Stimulated activated CD8-positive, alpha-beta memory T cell treated with anti-CD3 and anti-CD28 coated beads, Interleukin-12 subunit alpha, Interleukin-12 subunit beta, amount 100 ng/mL, for 1 hour (primary cell): ENCODE measurements around the gene LBHD2.

ENCODE experiments used
- DNase-seq: peaks from one replicate; pipeline ENCODE4 v3.0.0-alpha.2; 2020; ENCODE audit warnings: low read depth

The LBHD2 gene

DNA sequence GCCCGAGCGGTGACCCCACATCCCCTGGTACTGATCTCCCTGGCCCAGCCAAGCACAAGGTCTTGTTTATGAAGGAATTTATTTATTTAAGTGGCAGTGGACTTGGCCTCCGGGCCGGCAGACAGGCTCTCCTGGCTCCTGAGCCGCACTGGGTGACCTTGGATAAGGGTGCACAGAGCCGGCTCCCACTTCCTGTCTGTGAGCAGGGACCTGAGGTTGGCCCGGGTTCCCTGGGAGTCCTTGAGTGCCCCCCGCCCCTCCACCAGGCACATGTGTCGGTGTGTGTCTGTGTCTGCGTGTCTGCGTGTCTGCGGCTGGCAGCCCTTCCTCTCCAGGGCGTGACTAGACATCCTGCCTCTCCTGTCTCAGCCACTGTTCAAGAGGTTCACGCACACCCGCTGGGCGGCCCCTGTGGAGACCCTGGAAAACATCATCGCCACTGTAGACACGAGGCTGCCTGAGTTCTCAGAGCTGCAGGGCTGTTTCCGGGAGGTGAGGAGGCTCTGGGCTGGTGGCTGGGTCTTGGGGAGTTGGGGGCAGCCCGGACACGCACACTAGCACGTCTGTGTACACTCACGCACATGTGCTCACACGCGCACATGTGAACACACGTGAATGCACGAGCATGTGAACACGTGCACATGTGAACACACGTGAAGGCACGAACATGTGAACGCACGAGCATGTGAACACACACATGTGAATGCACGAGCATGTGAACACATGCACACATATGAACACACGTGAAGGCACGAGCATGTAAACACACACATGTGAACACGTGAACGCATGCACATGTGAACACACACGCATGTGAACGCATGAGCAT is 48.6 kb downstream of the LBHD2 start:
- DNase-seq: no peak

DNA sequence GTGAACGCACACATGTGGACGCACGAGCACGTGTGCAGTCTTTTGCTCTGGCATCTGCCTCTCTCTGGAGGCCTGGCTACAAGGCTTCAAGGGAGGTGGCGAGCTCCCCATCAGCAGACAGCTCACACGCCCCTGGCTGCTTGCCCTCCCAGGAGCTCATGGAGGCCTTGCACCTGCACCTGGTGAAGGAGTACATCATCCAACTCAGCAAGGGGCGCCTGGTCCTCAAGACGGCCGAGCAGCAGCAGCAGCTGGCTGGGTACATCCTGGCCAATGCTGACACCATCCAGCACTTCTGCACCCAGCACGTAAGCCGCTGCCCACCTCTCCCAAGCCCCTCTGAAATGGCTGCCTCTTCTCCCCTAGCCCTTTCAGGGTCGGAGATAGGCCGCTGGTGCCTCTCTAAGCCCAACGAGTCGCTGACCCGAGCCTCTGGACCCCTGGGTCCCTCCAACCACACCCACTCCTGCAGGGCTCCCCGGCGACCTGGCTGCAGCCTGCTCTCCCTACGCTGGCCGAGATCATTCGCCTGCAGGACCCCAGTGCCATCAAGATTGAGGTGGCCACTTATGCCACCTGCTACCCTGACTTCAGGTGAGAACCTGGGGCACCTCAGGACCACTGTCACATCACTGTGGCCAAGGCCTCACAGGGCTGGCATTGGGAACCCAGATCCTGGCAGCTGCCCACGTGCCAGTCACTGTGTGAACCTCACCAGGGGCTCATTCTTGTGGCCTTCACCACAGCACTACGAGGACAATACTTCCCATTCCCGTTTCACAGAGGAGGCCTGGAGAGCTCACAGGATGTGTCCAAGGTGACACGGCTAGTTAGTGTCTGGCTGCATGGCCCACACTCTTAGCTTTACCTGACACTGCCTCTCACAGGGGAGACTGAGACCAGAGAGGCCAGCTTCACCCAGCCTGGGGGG is 49.5 kb downstream of the LBHD2 start:
- DNase-seq: no peak

DNA sequence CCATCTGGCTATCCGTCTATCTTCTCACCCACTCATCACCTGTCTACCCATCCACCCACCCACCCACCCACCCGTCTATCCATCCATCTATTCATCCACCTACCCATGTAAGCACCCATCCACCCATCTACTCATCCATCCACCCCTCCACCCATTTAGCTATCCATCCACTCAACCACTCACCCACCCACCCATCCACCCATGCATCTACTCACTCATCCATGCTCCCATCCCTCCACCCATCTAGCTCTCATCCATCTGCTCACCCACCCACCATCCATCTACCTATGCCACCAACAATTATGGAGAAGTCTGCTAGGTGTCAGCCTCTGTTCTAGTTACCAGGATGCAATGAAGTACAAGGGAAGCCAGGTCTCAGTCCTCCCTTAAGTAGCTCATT is 50.4 kb downstream of the LBHD2 start:
- DNase-seq: no peak

DNA sequence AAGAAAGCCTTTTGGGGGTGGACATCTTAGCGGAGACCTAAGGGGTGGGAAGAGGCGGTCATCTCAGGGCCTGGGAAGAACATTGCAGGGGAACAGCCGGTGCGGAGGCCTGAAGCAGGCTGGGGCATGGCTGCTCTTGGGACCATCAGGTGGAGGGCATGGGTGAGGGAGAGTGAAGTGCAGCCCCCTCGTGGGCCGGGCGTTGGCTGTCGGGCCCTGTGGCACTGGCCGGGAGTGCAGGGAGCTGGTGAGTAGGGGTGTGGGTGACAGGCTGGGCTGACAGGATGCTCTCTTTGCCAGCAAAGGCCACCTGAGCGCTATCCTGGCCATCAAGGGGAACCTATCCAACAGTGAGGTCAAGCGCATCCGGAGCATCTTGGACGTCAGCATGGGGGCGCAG is 50.9 kb downstream of the LBHD2 start:
- DNase-seq: no peak

DNA sequence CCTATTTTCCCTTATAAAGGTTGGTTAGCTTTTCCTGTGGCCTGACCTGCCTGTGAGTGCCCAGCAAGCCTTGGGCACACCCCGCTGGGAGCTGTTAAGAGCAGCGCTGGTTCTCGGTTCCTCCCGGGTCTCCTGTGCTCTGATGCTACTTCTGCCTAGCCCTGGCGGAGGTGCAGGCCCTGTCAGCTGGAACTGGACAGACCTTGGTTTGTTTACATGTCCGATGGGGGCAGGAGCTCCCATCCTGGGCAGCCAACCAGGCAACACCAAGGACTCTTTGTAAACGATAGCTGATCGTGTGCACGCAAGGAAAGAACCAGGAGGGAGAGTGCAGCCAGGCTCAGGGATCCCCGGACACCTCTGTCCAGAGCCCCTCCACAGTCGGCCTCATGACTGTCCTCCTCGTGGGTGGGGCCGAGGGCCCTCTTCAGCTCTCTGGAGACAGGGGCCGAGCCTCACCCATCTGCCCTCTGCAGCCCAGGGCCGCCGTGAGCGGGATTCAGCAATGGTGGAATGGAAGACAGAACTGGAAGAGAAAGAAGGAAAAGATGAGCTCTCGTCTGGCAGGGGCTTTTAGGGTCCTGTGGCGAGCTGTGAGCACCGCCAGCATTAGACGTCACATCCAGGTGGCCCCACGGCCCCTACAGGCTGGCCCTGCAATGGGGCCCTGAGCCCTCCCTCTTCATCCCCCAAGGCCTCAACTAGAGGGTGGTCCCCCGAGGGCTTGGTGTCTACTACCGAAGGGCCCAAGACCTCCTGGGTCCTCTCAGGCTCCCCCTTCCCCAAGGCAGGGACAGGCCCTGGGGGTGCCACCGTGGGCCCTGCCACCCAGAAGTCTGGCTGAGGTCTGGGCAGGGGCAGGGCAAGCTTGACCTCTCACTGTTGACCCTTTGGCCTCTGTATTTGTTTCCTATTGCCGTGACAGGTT is 51.6 kb downstream of the LBHD2 start:
- no peak for DNase-seq

DNA sequence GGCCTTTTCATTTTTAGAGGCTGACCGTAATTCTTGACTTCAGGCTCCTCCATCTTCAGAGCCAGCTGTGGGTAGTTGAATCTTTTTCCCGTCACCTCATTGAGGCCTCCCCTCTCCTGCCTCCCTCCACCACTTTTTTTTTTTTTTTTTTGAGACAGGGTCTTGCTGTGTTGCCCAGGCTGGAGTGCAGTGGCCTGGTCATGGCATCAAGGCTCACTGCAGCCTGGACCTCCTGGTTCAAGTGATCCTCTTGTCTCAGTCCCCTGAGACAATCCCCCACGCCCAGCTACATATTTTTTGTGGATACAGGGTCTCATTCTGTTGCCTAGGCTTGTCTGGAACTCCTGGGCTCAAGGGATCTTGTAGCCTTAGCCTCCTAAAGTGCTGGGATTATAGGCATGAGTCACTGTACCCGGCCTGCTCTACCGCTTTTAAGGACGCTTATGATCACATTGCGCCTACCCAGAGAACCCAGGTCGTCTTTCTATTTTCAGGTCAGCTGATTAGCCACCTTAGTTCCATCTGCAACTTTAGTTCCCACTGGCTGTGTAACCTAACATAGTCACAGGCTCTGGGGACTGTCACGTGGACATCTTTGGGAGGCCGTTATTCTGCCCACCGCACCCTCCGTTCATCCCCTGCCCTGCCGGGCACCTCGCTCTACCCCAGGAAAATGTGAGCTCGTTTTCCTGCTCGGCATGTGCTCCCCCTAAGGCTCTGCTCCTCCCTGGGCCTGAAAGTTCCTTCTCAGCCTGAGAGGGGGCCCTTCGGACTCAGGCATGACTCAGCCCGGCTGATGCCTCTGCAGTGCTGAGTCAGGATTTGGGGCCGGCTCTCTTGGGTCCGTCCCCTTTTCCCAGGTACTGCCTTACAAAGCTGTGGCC is 52.6 kb downstream of the LBHD2 start:
- no peak for DNase-seq

DNA sequence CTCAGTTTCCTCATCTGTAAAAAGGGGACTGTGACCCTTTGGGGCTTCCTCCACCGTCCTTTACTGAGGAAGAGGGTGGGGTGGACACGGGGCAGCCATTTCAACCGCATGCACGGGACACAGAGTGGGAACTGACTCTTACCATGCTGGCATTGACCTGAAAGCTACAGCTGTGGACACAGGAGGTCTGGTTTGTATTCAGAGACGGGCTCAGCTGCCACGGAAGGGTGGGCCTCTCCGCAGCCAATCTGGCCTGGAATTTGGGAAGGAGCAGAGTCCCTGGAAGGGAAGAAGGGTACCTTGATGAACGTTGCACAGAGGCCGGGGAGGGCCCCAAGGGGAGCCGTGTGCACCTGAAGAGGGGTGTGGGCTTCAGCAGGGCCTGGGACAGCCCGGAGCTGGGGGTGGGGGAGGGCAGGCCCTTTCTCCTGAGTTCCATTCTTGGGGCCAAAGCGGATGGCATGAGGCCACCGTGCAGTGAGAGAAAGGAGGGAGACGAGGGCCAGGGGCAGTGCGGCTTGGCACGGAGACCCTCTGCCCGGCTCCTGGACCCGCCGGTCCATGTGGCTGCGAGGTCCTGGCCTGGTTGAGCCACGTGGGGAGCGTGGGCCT is 53.8 kb downstream of the LBHD2 start:
- no peak for DNase-seq

DNA sequence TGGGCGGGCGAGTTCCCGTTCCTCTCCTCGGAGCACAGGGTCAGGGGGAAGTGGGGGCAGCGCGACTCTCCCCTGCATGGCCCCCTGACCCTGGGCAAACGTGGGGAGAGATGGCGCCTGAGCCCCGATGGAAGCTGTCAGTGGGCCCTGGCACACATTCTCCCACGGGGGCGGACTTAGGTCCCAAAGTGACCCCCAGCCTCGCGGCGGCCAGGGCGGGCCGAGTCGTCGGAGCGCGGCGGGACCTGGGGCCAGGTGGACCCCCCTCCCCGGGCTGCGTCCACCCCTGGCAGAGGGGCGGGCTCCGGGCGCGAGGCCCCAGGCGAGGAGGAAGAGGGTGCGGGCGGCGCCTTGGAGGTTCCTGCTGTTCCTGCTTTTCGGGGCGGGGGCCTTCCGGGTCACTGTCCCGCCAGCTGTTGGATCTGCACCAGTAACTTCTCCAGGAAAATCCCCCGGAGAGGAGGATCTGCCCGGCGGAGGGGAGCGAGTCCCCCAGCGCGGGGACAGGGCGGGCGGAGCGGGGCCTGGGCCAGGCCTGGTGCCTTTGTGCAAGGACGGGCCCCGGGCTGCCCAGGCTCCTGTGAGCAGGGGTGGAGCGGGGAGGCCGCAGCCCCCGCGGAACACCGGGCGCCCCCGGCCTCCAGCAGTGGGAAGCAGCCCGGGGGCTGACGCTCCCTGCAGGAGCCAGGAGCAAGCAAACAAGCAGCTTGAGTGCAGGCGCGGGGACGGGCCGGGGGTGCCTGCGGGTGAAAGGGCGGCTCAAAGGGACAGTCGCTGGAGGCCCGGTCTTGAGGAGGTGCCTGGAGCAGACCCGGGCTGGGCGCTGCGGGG is 54.5 kb downstream of the LBHD2 start:
- DNase-seq: no peak

DNA sequence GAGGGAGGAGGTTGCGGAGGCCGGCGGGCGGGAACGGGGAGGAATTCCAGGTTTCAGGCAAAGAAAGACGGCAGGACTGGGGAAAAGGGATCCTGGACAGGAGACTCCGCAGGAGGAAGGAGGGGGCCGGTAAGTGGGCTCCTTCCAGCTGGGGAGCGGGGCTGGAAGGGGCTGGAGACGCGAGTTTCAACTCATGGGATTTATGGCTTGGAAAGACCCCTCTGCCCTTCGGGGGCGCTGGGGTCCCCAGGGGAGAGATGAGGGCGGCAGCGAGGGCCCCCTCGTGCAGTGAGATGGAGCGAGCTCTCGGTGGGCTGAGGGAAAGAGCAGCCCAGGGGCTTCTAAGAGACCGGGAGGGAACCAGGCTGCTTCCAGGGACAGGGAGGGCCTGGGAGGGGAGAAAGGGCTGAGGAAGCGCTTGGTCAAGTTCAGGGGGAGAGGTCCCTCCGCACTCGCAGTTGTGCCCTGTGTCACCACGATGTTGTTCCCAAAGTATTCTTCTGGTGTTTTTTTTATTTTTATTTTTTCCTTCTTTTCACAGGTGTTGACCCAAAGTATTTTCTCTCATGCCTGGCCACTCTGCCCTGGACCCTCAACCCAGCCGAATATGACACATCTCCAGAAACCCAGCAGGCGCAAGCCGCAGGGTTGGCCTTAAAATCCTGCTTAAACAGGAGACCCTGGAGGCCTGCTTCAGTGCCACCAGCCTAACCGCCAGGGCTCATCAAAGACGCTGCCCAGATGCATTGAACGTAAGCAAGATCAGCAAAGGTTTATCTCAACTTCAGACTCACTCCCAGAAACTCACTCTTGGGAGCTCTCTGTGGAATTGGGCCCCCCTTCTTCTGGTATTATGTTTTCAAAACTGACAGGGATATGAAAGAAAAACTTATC is 55.4 kb downstream of the LBHD2 start:
- no peak for DNase-seq
